ENCODE measurements around the gene BMP7. TPM values are rescaled to one million over a fixed set of nuclear protein-coding genes. Genes with fewer than 3 reads are reported as not detected.

Gene BMP7
- total and polyA plus RNA-seq, 2 experiments from 2014 or later, result 15.9 to 22.8 TPM

DNA sequence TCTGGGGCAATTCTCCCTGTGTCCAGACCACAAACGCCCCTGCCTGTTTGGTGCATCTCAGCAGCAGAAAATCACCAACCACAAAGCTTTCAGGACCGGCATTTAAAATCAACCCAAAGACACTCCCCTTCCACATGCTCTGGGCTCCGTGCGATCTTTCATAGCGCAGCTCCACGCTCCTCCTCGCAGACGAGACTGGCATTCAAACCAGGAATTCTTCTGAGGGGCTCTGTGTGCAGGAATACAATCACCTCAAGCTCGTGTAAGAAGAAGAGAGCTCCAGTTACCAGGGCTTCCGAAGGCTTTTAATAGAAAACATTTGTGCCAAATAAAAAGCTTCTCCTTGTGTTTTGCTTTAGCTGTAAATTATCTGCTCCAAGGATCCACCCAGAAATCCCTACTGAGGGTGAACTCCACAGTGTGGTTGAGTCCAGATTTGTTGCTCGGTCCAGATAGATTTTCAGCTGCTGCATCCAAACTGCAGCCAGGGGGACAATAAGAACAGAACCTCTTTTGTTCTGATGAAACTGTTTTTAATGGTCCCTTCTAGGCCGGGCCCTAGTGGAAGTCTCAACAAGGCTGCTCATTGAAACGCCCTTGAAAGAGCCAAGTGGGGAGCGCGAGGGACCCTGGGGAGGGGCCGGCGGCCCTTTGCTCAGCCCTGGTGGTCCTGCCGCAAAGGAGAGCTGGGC lies 16.4 kb upstream of the BMP7 start:
- Histone ChIP-seq H3K4me2 (no peak overlapping the region), H3K27me3 (ENCODE audit: insufficient read depth) (no peaks in the 10 kb centered on the region), H4K20me1 (replicated peaks; ENCODE audit: insufficient read depth) (no peaks in the 10 kb centered on the region), H3K27ac (ENCODE audit: low read depth) (no peak overlapping the region), H3K79me2 (replicated peaks; ENCODE audit: insufficient read depth) (no peaks in the 10 kb centered on the region), H3K36me3 (ENCODE audit: insufficient read depth) (no peaks in the 10 kb centered on the region), H3K4me3 (no peak overlapping the region), H3F3A (replicated peaks; ENCODE audit: low read depth) (no peaks in the 10 kb centered on the region), H2AFZ (peak overlapping the region; percentile 81; the same call in 1 of the 2 replicates), H3K4me1 (ENCODE audit: insufficient read depth) (no peaks in the 10 kb centered on the region; the same call in 1 of the 2 replicates), H3K9me2 (ENCODE audit: insufficient read depth) (no peaks in the 10 kb centered on the region)
- DNase-seq (ENCODE audit: low spot score) (no peak), ATAC-seq (peak; percentile 45)
- Mint-ChIP-seq H3K9me3 (no peaks in the 10 kb centered on the region), H3K27me3 (ENCODE audit: insufficient read depth, low read depth, poor library complexity) (peaks cover 18% of the 10 kb centered on the region), H3K4me1 (peaks cover 25% of the 10 kb centered on the region), H3K4me3 (no peak overlapping the region), H3K36me3 (ENCODE audit: low read depth) (no peaks in the 10 kb centered on the region), H3K27ac (no peak overlapping the region)
- TF ChIP-seq EZH2 (IDR thresholded peaks at IDR 0.05; ENCODE audit: low read depth, unreplicated experiment) (no peak), STAT1 (IDR thresholded peaks at IDR 0.05; ENCODE audit: unreplicated experiment) (no peak), NANOG (IDR thresholded peaks at IDR 0.05; ENCODE audit: borderline replicate concordance) (no peak), POLR2AphosphoS5 (IDR thresholded peaks at IDR 0.05; ENCODE audit: low read depth) (no peak), ZNF331 (CRISPR knock-in tag; IDR thresholded peaks at IDR 0.05; ENCODE audit: low read depth) (no peak), EZH2phosphoT487 (IDR thresholded peaks at IDR 0.05; ENCODE audit: unreplicated experiment) (no peak), CREB1 (CRISPR knock-in tag; IDR thresholded peaks at IDR 0.05; ENCODE audit: low read depth) (no peak), ZNF114 (CRISPR knock-in tag; IDR thresholded peaks at IDR 0.05) (no peak), JUNB (IDR thresholded peaks at IDR 0.05; ENCODE audit: unreplicated experiment) (no peak)
- TF ChIP-seq, protein P1, sequence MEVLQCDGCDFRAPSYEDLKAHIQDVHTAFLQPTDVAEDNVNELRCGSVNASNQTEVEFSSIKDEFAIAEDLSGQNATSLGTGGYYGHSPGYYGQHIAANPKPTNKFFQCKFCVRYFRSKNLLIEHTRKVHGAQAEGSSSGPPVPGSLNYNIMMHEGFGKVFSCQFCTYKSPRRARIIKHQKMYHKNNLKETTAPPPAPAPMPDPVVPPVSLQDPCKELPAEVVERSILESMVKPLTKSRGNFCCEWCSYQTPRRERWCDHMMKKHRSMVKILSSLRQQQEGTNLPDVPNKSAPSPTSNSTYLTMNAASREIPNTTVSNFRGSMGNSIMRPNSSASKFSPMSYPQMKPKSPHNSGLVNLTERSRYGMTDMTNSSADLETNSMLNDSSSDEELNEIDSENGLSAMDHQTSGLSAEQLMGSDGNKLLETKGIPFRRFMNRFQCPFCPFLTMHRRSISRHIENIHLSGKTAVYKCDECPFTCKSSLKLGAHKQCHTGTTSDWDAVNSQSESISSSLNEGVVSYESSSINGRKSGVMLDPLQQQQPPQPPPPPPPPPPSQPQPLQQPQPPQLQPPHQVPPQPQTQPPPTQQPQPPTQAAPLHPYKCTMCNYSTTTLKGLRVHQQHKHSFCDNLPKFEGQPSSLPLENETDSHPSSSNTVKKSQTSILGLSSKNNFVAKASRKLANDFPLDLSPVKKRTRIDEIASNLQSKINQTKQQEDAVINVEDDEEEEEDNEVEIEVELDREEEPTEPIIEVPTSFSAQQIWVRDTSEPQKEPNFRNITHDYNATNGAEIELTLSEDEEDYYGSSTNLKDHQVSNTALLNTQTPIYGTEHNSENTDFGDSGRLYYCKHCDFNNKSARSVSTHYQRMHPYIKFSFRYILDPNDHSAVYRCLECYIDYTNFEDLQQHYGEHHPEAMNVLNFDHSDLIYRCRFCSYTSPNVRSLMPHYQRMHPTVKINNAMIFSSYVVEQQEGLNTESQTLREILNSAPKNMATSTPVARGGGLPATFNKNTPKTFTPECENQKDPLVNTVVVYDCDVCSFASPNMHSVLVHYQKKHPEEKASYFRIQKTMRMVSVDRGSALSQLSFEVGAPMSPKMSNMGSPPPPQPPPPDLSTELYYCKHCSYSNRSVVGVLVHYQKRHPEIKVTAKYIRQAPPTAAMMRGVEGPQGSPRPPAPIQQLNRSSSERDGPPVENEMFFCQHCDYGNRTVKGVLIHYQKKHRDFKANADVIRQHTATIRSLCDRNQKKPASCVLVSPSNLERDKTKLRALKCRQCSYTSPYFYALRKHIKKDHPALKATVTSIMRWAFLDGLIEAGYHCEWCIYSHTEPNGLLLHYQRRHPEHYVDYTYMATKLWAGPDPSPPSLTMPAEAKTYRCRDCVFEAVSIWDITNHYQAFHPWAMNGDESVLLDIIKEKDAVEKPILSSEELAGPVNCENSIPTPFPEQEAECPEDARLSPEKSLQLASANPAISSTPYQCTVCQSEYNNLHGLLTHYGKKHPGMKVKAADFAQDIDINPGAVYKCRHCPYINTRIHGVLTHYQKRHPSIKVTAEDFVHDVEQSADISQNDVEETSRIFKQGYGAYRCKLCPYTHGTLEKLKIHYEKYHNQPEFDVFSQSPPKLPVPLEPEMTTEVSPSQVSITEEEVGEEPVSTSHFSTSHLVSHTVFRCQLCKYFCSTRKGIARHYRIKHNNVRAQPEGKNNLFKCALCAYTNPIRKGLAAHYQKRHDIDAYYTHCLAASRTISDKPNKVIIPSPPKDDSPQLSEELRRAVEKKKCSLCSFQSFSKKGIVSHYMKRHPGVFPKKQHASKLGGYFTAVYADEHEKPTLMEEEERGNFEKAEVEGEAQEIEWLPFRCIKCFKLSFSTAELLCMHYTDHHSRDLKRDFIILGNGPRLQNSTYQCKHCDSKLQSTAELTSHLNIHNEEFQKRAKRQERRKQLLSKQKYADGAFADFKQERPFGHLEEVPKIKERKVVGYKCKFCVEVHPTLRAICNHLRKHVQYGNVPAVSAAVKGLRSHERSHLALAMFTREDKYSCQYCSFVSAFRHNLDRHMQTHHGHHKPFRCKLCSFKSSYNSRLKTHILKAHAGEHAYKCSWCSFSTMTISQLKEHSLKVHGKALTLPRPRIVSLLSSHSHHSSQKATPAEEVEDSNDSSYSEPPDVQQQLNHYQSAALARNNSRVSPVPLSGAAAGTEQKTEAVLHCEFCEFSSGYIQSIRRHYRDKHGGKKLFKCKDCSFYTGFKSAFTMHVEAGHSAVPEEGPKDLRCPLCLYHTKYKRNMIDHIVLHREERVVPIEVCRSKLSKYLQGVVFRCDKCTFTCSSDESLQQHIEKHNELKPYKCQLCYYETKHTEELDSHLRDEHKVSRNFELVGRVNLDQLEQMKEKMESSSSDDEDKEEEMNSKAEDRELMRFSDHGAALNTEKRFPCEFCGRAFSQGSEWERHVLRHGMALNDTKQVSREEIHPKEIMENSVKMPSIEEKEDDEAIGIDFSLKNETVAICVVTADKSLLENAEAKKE (CRISPR knock-in tag; IDR thresholded peaks at IDR 0.05), result no peak
- TF ChIP-seq, protein P2, sequence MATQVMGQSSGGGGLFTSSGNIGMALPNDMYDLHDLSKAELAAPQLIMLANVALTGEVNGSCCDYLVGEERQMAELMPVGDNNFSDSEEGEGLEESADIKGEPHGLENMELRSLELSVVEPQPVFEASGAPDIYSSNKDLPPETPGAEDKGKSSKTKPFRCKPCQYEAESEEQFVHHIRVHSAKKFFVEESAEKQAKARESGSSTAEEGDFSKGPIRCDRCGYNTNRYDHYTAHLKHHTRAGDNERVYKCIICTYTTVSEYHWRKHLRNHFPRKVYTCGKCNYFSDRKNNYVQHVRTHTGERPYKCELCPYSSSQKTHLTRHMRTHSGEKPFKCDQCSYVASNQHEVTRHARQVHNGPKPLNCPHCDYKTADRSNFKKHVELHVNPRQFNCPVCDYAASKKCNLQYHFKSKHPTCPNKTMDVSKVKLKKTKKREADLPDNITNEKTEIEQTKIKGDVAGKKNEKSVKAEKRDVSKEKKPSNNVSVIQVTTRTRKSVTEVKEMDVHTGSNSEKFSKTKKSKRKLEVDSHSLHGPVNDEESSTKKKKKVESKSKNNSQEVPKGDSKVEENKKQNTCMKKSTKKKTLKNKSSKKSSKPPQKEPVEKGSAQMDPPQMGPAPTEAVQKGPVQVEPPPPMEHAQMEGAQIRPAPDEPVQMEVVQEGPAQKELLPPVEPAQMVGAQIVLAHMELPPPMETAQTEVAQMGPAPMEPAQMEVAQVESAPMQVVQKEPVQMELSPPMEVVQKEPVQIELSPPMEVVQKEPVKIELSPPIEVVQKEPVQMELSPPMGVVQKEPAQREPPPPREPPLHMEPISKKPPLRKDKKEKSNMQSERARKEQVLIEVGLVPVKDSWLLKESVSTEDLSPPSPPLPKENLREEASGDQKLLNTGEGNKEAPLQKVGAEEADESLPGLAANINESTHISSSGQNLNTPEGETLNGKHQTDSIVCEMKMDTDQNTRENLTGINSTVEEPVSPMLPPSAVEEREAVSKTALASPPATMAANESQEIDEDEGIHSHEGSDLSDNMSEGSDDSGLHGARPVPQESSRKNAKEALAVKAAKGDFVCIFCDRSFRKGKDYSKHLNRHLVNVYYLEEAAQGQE (IDR thresholded peaks at IDR 0.05; ENCODE audit: unreplicated experiment), result no peak
- TF ChIP-seq, protein P3, sequence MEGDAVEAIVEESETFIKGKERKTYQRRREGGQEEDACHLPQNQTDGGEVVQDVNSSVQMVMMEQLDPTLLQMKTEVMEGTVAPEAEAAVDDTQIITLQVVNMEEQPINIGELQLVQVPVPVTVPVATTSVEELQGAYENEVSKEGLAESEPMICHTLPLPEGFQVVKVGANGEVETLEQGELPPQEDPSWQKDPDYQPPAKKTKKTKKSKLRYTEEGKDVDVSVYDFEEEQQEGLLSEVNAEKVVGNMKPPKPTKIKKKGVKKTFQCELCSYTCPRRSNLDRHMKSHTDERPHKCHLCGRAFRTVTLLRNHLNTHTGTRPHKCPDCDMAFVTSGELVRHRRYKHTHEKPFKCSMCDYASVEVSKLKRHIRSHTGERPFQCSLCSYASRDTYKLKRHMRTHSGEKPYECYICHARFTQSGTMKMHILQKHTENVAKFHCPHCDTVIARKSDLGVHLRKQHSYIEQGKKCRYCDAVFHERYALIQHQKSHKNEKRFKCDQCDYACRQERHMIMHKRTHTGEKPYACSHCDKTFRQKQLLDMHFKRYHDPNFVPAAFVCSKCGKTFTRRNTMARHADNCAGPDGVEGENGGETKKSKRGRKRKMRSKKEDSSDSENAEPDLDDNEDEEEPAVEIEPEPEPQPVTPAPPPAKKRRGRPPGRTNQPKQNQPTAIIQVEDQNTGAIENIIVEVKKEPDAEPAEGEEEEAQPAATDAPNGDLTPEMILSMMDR (conservative IDR thresholded peaks at IDR 0.05; ENCODE audit: low read depth in 2 of 2), result no peak
- TF ChIP-seq, protein P4, sequence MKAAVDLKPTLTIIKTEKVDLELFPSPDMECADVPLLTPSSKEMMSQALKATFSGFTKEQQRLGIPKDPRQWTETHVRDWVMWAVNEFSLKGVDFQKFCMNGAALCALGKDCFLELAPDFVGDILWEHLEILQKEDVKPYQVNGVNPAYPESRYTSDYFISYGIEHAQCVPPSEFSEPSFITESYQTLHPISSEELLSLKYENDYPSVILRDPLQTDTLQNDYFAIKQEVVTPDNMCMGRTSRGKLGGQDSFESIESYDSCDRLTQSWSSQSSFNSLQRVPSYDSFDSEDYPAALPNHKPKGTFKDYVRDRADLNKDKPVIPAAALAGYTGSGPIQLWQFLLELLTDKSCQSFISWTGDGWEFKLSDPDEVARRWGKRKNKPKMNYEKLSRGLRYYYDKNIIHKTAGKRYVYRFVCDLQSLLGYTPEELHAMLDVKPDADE (IDR thresholded peaks at IDR 0.05), result no peak

All from GM23338 (cell line).